HepG2 (cell line): Measurements from ENCODE around the gene ATP5MK. TPM values are rescaled to one million over a fixed set of nuclear protein-coding genes. Genes with fewer than 3 reads are reported as not detected.
A peak's percentile ranks its signal among the peaks of the same experiment; 100 is the strongest.

ENCODE experiments used
- AKNA ChIP-seq: sonication (generic); formaldehyde crosslinking; IDR thresholded peaks from 2 replicates; pipeline ENCODE4 v1.4.0; 2020; ENCODE audit warnings: missing genetic modification reagents, borderline replicate concordance
- EZH2 ChIP-seq: conservative IDR thresholded peaks from 2 replicates; pipeline ENCODE4 v1.6.1; 2012; ENCODE audit warnings: mild to moderate bottlenecking, low read depth, low read length, moderate library complexity
- FOXK1 ChIP-seq: sonication (generic); formaldehyde crosslinking; IDR thresholded peaks from 2 replicates; pipeline ENCODE4 v1.4.0; 2020; ENCODE audit warnings: low read depth, missing genetic modification reagents, borderline replicate concordance
- ZBTB39 ChIP-seq: sonication (generic); formaldehyde crosslinking; IDR thresholded peaks from 2 replicates; pipeline ENCODE4 v1.5.0; 2020; ENCODE audit warnings: missing genetic modification reagents
- ZNF331 ChIP-seq: sonication (generic); formaldehyde crosslinking; IDR thresholded peaks from 2 replicates; pipeline ENCODE4 v1.4.0; 2020; ENCODE audit warnings: missing genetic modification reagents
- polyA plus RNA-seq, 8 experiments: library from polyadenylated mRNA; depleted of rRNA in 3 of 8; stranded (reverse) in 7 of 8; unstranded in 1 of 8; fragments of >200 nt; fragmentation: Illumina TruSeq in 4 of 8; extraction: Trizol in 4 of 8; gene quantifications; 2 replicates each; pipeline versions ENCODE4 v1.2.1 to v1.2.3, GENCODE V29; 2011 to 2016; ENCODE audit warnings: low read depth in 4 of 8, missing spikeins in 1 of 8, mixed read lengths in 1 of 8; ENCODE audit not compliant: insufficient read depth in 1 of 8
- total RNA-seq, 5 experiments: library from RNA; depleted of rRNA; stranded (reverse); fragments of >200 nt; fragmentation: Illumina TruSeq; extraction: Trizol; gene quantifications; 2 replicates each; pipeline ENCODE4 v1.2.3, GENCODE V29; 2016; ENCODE audit warnings: low read depth in 1 of 5
- TF ChIP-seq, protein P1 (sequence below): sonication (generic); formaldehyde crosslinking; IDR thresholded peaks from 2 replicates; pipeline ENCODE4 v1.5.0; 2020; ENCODE audit warnings: missing genetic modification reagents, mild to moderate bottlenecking, borderline replicate concordance
- TF ChIP-seq, protein P2 (sequence below): sonication (generic); formaldehyde crosslinking; IDR thresholded peaks from 2 replicates; pipeline ENCODE4 v1.5.0; 2020; ENCODE audit warnings: mild to moderate bottlenecking, missing genetic modification reagents

ATP5MK gene
- total and polyA plus RNA-seq, 2 of the 13 experiments (the other 11 are each of a cell fraction or from before 2014, with no cell fraction given), result 312 to 517 TPM

GRCh38 chr10:103350517-103351260 lies 45.6 kb downstream of the ATP5MK start, which contains the start of gene PCGF6 (continued):
- TF ChIP-seq ZBTB39 (CRISPR knock-in tag) (no peak), AKNA (CRISPR knock-in tag) (no peak), FOXK1 (CRISPR knock-in tag) (no peak; the same call in 1 of the 2 replicates), EZH2 (no peak), ZNF331 (peak; percentile 24; the same call in 1 of the 2 replicates)
- TF ChIP-seq, protein P1, sequence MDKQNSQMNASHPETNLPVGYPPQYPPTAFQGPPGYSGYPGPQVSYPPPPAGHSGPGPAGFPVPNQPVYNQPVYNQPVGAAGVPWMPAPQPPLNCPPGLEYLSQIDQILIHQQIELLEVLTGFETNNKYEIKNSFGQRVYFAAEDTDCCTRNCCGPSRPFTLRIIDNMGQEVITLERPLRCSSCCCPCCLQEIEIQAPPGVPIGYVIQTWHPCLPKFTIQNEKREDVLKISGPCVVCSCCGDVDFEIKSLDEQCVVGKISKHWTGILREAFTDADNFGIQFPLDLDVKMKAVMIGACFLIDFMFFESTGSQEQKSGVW (CRISPR knock-in tag), result no peak
- TF ChIP-seq, protein P2, sequence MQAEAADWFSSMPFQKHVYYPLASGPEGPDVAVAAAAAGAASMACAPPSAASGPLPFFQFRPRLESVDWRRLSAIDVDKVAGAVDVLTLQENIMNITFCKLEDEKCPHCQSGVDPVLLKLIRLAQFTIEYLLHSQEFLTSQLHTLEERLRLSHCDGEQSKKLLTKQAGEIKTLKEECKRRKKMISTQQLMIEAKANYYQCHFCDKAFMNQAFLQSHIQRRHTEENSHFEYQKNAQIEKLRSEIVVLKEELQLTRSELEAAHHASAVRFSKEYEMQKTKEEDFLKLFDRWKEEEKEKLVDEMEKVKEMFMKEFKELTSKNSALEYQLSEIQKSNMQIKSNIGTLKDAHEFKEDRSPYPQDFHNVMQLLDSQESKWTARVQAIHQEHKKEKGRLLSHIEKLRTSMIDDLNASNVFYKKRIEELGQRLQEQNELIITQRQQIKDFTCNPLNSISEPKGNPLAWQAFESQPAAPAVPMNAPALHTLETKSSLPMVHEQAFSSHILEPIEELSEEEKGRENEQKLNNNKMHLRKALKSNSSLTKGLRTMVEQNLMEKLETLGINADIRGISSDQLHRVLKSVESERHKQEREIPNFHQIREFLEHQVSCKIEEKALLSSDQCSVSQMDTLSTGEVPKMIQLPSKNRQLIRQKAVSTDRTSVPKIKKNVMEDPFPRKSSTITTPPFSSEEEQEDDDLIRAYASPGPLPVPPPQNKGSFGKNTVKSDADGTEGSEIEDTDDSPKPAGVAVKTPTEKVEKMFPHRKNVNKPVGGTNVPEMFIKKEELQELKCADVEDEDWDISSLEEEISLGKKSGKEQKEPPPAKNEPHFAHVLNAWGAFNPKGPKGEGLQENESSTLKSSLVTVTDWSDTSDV (CRISPR knock-in tag), result no peak
